K562 (cell line): ENCODE measurements around the gene SCG3. TPM values are rescaled to one million over a fixed set of nuclear protein-coding genes. Genes with fewer than 3 reads are reported as not detected.

Source experiments
- ARID2 ChIP-seq: fragments of 450-650 bp; IDR thresholded peaks from 2 replicates; pipeline ENCODE4 v1.6.1; 2017; ENCODE audit warnings: antibody characterized with exemption, mild to moderate bottlenecking
- FOXK2 ChIP-seq, 2 experiments: fragments of 450-650 bp; IDR thresholded peaks in 1 of 2; conservative IDR thresholded peaks in 1 of 2; 2 replicates each; pipeline ENCODE4 v1.6.1; 2016; ENCODE audit warnings: low read depth in 2 of 2, mild to moderate bottlenecking in 1 of 2
- SMC3 ChIP-seq: conservative IDR thresholded peaks from 2 replicates; pipeline ENCODE4 v1.6.1; 2011; ENCODE audit warnings: low read depth, low read length, improper control_type of control experiment; ENCODE audit not compliant: insufficient read depth
- ZNF239 ChIP-seq: fragments of 250-450 bp; sonication (Bioruptor Pico); IDR thresholded peaks from 2 replicates; pipeline ENCODE4 v1.4.0; 2020; ENCODE audit warnings: mild to moderate bottlenecking
- ZNF561 ChIP-seq: fragments of 450-650 bp; formaldehyde crosslinking; conservative IDR thresholded peaks from 2 replicates; pipeline ENCODE4 v1.4.0; 2020; ENCODE audit warnings: mild to moderate bottlenecking, moderate library complexity
- polyA plus RNA-seq, 8 experiments: library from polyadenylated mRNA; depleted of rRNA in 4 of 8; stranded (reverse) in 5 of 8; unstranded in 3 of 8; fragments of >200 nt; fragmentation: Nextera tagmentation in 2 of 8; fragmentation: Illumina TruSeq in 1 of 8; extraction: Ambion mirVana in 2 of 8; extraction: Trizol in 1 of 8; gene quantifications; 2 replicates each; pipeline versions ENCODE4 v1.2.1 to v1.2.3, GENCODE V29; 2011 to 2014; ENCODE audit warnings: inconsistent platforms in 1 of 8, missing spikeins in 1 of 8
- total RNA-seq, 7 experiments: library from RNA; depleted of rRNA in 6 of 7; stranded (reverse); fragments of >200 nt in 6 of 7; fragmentation: Illumina TruSeq in 2 of 7; extraction: Trizol in 2 of 7; gene quantifications; 2 replicates each; pipeline versions ENCODE4 v1.2.1 to v1.2.3, GENCODE V29; 2011 to 2021; ENCODE audit warnings: low replicate concordance in 1 of 7
- TF ChIP-seq, protein P1 (sequence below), 2 experiments: fragments of 150-350 bp in 1 of 2; IDR thresholded peaks; 2 replicates each; pipeline ENCODE4 v1.6.1; 2012 to 2016; ENCODE audit warnings: low read depth in 2 of 2, low read length in 2 of 2, mild to moderate bottlenecking in 1 of 2, moderate library complexity in 1 of 2
- TF ChIP-seq, protein P2 (sequence below), 2 experiments: fragments of 450-650 bp; conservative IDR thresholded peaks; 2 replicates each; pipeline ENCODE4 v1.6.1; 2017; ENCODE audit warnings: mild to moderate bottlenecking in 2 of 2, moderate library complexity in 2 of 2
- TF ChIP-seq, protein P3 (sequence below), 2 experiments: fragments of 450-650 bp; formaldehyde crosslinking in 1 of 2; IDR thresholded peaks; 2 replicates each; pipeline versions ENCODE4 v1.4.0 to v1.6.1; 2014 to 2020; ENCODE audit warnings: mild to moderate bottlenecking in 2 of 2, borderline replicate concordance in 1 of 2, low read depth in 1 of 2
- TF ChIP-seq, protein P4 (sequence below): sonication (generic); formaldehyde crosslinking; IDR thresholded peaks from 2 replicates; pipeline ENCODE4 v1.8.0; 2022; ENCODE audit warnings: mild to moderate bottlenecking, low read depth, missing genetic modification reagents

Gene SCG3
- total and polyA plus RNA-seq, 9 of the 15 experiments (the other 6 are each of a cell fraction or from before 2014, with no cell fraction given), result 13.0 to 43.8 (median 21.0) TPM

DNA sequence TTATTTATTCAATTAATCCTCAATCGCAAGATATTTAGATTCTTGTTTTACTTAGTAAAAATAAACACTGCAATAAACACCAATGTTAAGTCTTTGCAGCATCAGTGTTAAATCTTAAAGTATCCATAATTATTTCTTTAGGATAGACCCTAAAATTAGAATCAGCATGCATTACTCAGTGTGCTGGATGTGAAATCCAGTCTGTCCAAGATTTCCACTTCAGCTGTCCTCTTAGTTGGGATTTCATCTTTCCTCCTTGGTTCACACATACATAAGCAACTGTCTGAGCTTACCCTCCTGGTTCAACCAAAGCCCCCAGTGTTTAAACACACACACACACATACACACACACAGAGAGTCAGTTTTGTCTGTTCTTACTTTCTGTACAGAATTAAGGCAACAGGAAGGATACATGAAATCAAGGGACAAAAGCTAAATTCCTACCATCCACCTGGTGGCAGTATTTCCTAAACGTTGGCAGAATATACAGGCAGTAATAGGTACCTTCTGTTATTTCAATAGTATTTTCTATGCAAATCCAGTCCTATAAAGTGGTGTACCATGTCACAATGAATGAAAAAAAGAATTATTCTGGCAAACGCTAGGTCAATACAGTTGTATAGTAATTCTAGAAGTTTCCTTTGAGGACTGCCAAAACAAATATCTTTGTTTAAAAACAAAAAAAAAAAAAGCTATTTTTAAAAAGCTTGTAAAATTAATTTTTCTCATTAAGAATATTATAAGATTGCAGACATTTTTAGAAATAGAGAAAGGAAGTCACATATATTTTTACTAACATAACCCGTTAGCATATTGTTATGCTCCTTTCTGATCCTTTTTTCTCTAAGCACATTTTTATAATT lies 31.4 kb upstream of the SCG3 start (continued):
- TF ChIP-seq, protein P1, sequence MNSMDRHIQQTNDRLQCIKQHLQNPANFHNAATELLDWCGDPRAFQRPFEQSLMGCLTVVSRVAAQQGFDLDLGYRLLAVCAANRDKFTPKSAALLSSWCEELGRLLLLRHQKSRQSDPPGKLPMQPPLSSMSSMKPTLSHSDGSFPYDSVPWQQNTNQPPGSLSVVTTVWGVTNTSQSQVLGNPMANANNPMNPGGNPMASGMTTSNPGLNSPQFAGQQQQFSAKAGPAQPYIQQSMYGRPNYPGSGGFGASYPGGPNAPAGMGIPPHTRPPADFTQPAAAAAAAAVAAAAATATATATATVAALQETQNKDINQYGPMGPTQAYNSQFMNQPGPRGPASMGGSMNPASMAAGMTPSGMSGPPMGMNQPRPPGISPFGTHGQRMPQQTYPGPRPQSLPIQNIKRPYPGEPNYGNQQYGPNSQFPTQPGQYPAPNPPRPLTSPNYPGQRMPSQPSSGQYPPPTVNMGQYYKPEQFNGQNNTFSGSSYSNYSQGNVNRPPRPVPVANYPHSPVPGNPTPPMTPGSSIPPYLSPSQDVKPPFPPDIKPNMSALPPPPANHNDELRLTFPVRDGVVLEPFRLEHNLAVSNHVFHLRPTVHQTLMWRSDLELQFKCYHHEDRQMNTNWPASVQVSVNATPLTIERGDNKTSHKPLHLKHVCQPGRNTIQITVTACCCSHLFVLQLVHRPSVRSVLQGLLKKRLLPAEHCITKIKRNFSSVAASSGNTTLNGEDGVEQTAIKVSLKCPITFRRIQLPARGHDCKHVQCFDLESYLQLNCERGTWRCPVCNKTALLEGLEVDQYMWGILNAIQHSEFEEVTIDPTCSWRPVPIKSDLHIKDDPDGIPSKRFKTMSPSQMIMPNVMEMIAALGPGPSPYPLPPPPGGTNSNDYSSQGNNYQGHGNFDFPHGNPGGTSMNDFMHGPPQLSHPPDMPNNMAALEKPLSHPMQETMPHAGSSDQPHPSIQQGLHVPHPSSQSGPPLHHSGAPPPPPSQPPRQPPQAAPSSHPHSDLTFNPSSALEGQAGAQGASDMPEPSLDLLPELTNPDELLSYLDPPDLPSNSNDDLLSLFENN (IDR thresholded peaks at IDR 0.05; ENCODE audit: low read depth in 2 of 2, low read length in 2 of 2), result 0 out of 4 replicates have a peak, but pooled peaks of 1 of the 2 experiments have one; percentile 5
- TF ChIP-seq, protein P2, sequence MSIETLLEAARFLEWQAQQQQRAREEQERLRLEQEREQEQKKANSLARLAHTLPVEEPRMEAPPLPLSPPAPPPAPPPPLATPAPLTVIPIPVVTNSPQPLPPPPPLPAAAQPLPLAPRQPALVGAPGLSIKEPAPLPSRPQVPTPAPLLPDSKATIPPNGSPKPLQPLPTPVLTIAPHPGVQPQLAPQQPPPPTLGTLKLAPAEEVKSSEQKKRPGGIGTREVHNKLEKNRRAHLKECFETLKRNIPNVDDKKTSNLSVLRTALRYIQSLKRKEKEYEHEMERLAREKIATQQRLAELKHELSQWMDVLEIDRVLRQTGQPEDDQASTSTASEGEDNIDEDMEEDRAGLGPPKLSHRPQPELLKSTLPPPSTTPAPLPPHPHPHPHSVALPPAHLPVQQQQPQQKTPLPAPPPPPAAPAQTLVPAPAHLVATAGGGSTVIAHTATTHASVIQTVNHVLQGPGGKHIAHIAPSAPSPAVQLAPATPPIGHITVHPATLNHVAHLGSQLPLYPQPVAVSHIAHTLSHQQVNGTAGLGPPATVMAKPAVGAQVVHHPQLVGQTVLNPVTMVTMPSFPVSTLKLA (conservative IDR thresholded peaks at IDR 0.05), result 0 out of 4 replicates have a peak, but pooled peaks of 1 of the 2 experiments have one; percentile 21
- peak; percentile 35; the same call in 1 of the 2 replicates for TF ChIP-seq ZNF239 (CRISPR knock-in tag)
- TF ChIP-seq, protein P3, sequence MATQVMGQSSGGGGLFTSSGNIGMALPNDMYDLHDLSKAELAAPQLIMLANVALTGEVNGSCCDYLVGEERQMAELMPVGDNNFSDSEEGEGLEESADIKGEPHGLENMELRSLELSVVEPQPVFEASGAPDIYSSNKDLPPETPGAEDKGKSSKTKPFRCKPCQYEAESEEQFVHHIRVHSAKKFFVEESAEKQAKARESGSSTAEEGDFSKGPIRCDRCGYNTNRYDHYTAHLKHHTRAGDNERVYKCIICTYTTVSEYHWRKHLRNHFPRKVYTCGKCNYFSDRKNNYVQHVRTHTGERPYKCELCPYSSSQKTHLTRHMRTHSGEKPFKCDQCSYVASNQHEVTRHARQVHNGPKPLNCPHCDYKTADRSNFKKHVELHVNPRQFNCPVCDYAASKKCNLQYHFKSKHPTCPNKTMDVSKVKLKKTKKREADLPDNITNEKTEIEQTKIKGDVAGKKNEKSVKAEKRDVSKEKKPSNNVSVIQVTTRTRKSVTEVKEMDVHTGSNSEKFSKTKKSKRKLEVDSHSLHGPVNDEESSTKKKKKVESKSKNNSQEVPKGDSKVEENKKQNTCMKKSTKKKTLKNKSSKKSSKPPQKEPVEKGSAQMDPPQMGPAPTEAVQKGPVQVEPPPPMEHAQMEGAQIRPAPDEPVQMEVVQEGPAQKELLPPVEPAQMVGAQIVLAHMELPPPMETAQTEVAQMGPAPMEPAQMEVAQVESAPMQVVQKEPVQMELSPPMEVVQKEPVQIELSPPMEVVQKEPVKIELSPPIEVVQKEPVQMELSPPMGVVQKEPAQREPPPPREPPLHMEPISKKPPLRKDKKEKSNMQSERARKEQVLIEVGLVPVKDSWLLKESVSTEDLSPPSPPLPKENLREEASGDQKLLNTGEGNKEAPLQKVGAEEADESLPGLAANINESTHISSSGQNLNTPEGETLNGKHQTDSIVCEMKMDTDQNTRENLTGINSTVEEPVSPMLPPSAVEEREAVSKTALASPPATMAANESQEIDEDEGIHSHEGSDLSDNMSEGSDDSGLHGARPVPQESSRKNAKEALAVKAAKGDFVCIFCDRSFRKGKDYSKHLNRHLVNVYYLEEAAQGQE (IDR thresholded peaks at IDR 0.05; ENCODE audit: borderline replicate concordance), result peak; percentile 95
- TF ChIP-seq, protein P3 (CRISPR knock-in tag; IDR thresholded peaks at IDR 0.05; ENCODE audit: low read depth), result no peak
- TF ChIP-seq ZNF561 (CRISPR knock-in tag), result no peak
- TF ChIP-seq, protein P4, sequence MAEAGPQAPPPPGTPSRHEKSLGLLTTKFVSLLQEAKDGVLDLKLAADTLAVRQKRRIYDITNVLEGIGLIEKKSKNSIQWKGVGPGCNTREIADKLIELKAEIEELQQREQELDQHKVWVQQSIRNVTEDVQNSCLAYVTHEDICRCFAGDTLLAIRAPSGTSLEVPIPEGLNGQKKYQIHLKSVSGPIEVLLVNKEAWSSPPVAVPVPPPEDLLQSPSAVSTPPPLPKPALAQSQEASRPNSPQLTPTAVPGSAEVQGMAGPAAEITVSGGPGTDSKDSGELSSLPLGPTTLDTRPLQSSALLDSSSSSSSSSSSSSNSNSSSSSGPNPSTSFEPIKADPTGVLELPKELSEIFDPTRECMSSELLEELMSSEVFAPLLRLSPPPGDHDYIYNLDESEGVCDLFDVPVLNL (CRISPR knock-in tag), result no peak
- TF ChIP-seq ARID2, result peak; percentile 99
- TF ChIP-seq SMC3, result peak; percentile 93
- peak; percentile 26 to 42; a peak in 2 of 4 replicates for TF ChIP-seq FOXK2 (conservative IDR thresholded peaks at IDR 0.05 in 1 of 2, IDR thresholded peaks at IDR 0.05 in 1 of 2; ENCODE audit: low read depth in 2 of 2)
